ENCODE results near the gene GJA1. TPM values are rescaled to one million over a fixed set of nuclear protein-coding genes. Genes with fewer than 3 reads are reported as not detected.
A peak's percentile ranks its signal among the peaks of the same experiment; 100 is the strongest.

Gene GJA1
- total RNA-seq, 6 experiments from 2014 or later: 0.64 to 7.5 (median 2.0) TPM

- peaks cover 0 to 7% of the 10 kb centered on the region in 2 donors for H3K27me3 ChIP-seq
- TF ChIP-seq CTCF (IDR thresholded peaks at IDR 0.05) (no peak), POLR2A (IDR thresholded peaks at IDR 0.05) (no peak)
- H3K4me1 ChIP-seq: peaks cover 0 to 9% (median 0%) of the 10 kb centered on the region in 4 donors
- peak overlapping the region; percentile 30 to 48 (median 43) for H3K4me3 ChIP-seq
- DNase-seq (peak in 1 of 3 donors; percentile 40), ATAC-seq (peak; percentile 45 to 69 (median 60))
- no peaks in the 10 kb centered on the region for H3K9me3 ChIP-seq
- intact Hi-C loops (cut with DNase I): loop anchor here in 1 of 2 donors (10.0 kb wide), 1 partner anchor 598 kb away; no protein-coding TSS in a partner anchor
- peak overlapping the region; percentile 33 to 44 (median 37) for H3K27ac ChIP-seq
- H3K36me3 ChIP-seq: no peaks in the 10 kb centered on the region
- WGBS (ENCODE audit: insufficient coverage, low coverage, low lambda C conversion rate, missing lambda C conversion rate): 4% methylated on average over 45 of the region's 45 CpGs
Observed at GRCh38 chr6:121436960-121437850, 1.8 kb downstream of the GJA1 start.

GRCh38 chr6:121437851-121438651 is 2.6 kb downstream of the GJA1 start:
- H3K27ac ChIP-seq: peak overlapping the region; percentile 33 to 44 (median 37)
- H3K4me3 ChIP-seq: peak overlapping the region; percentile 30 to 48 (median 43)
- ATAC-seq (peak in 3 of 4 donors; percentile 23 to 26 (median 24)), DNase-seq (no peak)
- 14% methylated on average over 18 of the region's 18 CpGs for WGBS (ENCODE audit: insufficient coverage, low coverage, low lambda C conversion rate, missing lambda C conversion rate)
- TF ChIP-seq CTCF (IDR thresholded peaks at IDR 0.05) (no peak), POLR2A (IDR thresholded peaks at IDR 0.05) (no peak)
- H3K36me3 ChIP-seq: no peaks in the 10 kb centered on the region
- H3K9me3 ChIP-seq: no peaks in the 10 kb centered on the region
- intact Hi-C loops (cut with DNase I): loop anchor here in 1 of 2 donors (10.0 kb wide), 1 partner anchor 597 kb away; no protein-coding TSS in a partner anchor
- peaks cover 0 to 9% (median 0%) of the 10 kb centered on the region in 4 donors for H3K4me1 ChIP-seq
- H3K27me3 ChIP-seq: peaks cover 0 to 7% of the 10 kb centered on the region in 2 donors

GRCh38 chr6:121438869-121439268 is 3.4 kb downstream of the GJA1 start:
- DNase-seq (no peak), ATAC-seq (no peak)
- no peak overlapping the region for H3K27ac ChIP-seq
- peaks cover 0 to 7% of the 10 kb centered on the region in 2 donors for H3K27me3 ChIP-seq
- peaks cover 0 to 9% (median 0%) of the 10 kb centered on the region in 4 donors for H3K4me1 ChIP-seq
- WGBS (ENCODE audit: insufficient coverage, low coverage, low lambda C conversion rate, missing lambda C conversion rate): 56% methylated on average over 3 of the region's 3 CpGs
- intact Hi-C loops (cut with DNase I): loop anchor here in 1 of 2 donors (10.0 kb wide), 1 partner anchor 596 kb away; no protein-coding TSS in a partner anchor
- H3K4me3 ChIP-seq: no peak overlapping the region
- TF ChIP-seq CTCF (IDR thresholded peaks at IDR 0.05) (no peak), POLR2A (IDR thresholded peaks at IDR 0.05) (no peak)
- H3K9me3 ChIP-seq: no peaks in the 10 kb centered on the region
- no peaks in the 10 kb centered on the region for H3K36me3 ChIP-seq

- no peaks in the 10 kb centered on the region for H3K9me3 ChIP-seq
- intact Hi-C loops (cut with DNase I): loop anchor here in 1 of 2 donors (10.0 kb wide), 1 partner anchor 595 kb away; no protein-coding TSS in a partner anchor
- H3K4me1 ChIP-seq: peaks cover 0 to 9% (median 0%) of the 10 kb centered on the region in 4 donors
- no peak overlapping the region for H3K4me3 ChIP-seq
- peaks cover 0 to 7% of the 10 kb centered on the region in 2 donors for H3K27me3 ChIP-seq
- no peak for DNase-seq
- no peak for ATAC-seq
- no peak for TF ChIP-seq POLR2A (IDR thresholded peaks at IDR 0.05)
- TF ChIP-seq CTCF (IDR thresholded peaks at IDR 0.05): no peak
- no peaks in the 10 kb centered on the region for H3K36me3 ChIP-seq
- H3K27ac ChIP-seq: no peak overlapping the region
Observed at GRCh38 chr6:121439475-121439874, 4.0 kb downstream of the GJA1 start.

Data from right lobe of liver (tissue), 6 donors.